Stimulated activated CD4-positive, alpha-beta T cell treated with anti-CD3 and anti-CD28 coated beads, Interleukin-4, amount 100 ng/mL, for 24 hours (primary cell): ENCODE data around the gene GOLGA6L9.
"Not testable (repeated sequence)": the region's sequence is repeated elsewhere in the genome, so short reads cannot be mapped to it uniquely, and the experiment has no call there.

Experiments
- DNase-seq: peaks from one replicate; pipeline ENCODE4 v3.0.0-alpha.2; 2020

GOLGA6L9 gene, protein sequence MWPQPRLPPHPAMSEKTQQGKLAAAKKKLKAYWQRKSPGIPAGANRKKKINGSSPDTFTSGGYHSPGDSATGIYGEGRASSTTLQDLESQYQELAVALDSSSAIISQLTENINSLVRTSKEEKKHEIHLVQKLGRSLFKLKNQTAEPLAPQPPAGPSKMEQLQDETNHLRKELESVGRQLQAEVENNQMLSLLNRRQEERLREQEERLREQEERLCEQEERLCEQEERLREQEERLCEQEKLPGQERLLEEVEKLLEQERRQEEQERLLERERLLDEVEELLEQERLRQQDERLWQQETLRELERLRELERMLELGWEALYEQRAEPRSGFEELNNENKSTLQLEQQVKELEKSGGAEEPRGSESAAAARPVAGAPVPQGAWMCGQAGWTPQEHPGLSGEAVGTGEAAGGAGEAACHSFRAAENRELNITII

DNA sequence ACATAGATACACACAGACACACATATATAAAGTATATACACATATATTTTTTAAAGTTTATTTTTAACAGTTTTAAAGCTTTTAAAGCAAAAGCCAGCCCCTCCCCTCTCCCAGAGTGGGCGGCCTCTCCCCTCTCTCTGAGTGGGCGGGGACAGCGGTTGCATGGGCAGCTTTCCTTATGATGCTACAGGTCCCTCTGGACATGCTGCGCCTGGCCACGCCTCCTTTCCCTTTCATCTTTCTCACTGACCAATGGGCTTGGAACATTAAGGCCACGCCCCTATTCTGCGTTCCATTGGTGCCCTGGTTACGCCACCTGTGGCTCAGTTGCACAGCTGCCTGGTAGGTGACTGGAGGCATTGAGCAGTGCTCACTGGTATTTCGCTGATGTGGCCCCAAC, at the start of gene GOLGA6L9:
Gene GOLGA6L9 (plus strand): TSS at position 124 of the 400 bp plus-strand sequence. CDS start 264 bp downstream, at position 388.
- DNase-seq: not testable (repeated sequence)

DNA sequence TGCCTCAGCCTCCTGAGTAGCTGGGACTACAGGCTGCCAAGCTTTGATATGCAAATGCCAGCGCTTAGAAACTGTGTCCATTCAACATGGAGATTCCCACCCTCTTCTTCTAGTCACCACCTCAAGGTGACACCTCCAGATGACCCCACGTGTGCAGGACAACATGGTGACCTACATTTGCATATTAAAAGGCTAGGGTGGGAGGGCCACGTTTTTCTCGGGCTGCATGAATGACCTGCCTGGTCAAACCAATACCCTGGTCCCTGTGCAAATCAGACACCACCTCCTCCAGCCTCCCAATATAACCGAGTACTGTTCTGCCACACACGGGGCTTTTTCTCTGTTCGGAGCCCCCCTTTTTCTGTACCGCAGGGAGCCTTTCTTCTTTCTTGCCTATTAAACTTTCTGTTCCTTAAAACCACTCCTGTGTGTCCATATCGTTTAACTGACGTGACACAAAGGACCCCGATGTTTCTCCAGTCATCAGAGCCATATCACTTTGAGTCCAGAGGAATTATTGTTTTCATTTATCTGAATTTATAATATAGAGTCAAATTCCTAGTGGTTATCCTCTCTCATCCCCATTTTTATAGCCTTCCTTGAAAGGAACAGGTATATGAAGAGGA, 48.2 kb upstream of the GOLGA6L9 start:
- not testable (repeated sequence) for DNase-seq

DNA sequence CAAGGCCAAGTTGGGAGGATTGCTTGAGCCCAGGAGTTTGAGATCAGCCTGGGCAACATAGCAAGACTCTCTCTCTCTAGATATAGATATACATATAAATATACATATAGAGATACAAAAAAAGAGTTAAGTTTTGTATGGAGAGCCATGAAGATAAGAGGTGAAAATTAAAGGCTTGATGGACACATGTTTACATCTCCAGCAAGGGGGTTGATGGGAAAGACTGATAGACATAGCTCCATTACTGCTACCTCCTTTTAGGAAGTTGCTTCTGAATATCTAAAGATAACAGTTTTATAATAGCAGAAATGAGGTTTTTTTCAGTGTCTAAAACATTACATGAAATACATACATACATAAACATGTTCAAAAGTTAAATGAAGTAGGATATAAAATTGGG, 42.4 kb upstream of the GOLGA6L9 start:
- not testable (repeated sequence) for DNase-seq

DNA sequence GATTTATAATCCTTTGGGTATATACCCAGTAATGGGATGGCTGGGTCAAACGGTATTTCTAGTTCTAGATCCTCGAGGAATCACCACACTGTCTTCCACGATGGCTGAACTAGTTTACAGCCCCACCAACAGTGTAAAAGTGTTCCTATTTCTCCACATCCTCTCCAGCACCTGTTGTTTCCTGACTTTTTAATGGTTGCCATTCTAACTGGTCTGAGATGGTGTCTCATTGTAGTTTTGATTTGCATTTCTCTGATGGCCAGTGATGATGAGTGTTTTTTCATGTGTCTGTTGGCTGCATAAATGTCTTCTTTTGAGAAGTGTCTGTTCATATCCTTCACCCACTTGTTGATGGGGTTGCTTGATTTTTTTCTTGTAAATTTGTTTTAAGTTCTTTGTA, 39.5 kb upstream of the GOLGA6L9 start:
- not testable (repeated sequence) for DNase-seq

DNA sequence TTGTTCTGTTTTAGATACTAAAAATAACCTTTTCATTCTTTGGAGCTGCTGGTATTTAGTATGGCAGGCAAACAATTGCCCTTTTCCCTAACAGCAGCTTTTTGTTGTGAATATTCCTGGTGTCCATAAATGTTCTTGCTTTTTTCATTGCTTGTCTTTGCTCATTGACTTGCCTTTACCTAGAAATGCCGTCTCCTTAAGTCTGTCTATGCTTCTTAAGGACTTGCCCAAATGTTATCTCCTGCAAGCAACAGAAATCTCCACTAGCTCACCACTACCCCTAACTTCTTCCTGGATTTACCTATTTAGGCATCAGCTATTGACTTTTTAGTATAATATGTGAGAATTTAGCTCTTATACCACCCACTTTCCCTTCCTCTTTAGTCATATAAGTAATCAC, 37.5 kb upstream of the GOLGA6L9 start:
- DNase-seq: not testable (repeated sequence)

DNA sequence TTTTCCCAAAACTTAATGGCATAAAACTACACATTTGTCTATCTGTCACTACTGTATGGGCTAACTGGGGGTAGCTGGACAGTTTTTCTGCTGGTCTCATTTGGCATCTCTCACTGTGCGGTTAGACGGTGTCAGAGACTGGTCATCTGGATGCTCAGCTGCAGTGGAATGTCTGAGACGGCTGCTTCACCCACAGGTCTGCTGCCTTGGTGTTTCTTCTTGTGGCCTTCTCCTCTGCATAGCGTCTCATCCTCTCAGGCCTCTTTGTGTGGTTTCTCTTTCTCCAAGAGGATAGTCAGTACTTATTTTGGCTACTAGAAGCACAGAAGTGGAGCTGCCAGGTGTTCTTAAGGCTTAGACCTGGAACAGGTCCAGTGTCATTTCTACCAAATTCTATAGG, 35.9 kb upstream of the GOLGA6L9 start:
- DNase-seq: no peak

DNA sequence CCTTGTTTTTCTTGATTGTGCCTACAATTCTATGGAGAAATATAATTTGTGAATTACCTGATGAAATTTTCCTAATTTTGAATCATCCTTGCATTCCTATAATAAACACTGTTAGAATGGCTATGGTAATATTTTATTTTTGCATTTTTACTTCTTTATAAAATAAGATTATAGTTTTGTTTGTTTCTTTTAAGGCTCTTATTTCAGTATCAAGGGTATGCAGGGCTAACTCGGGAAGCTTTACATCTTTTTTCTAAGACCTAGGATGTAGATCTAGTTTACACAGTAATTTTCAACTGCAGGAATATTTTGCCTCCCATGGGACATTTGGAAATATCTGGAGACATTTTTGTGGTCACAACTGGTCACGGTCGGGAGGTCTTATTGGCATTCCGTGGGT, 33.8 kb upstream of the GOLGA6L9 start:
- DNase-seq: not testable (repeated sequence)

DNA sequence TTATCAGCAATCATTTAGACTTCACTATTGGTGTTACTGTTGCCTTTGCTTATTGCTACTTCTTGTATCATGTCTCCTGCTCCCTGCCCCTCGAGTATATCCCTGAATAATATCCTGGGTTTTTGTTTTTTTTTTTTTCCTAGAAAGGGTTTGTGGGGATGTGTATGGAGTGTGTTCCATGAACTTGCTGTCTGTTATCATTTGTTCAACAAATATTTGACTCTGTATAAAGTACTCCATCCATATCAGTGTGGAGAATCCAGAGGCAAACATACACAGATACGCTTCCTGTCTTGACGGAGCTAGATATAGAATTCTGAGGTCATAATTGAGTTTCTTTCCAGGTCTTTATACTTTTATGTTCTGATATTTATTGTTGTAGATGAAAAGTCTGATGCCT, 31.8 kb upstream of the GOLGA6L9 start:
- no peak for DNase-seq

DNA sequence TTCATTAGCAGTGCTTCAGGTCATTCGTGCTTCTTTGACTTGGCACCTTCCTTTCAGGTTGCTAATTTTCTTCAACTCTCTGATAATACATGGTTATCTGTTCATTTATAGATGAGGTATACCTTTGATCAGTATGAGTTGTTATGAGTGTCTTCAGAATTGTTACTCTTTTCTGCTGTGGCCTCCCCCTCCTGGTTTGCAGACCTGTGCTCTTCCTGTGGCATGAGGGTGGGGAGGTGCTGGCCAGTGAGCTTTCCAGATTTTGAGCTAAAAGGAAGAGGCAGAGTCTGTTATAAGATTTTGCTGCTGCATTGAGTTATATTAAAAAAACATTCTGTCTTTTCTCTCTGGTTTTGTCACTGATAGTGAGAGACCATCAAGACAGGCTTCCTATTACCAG, 30.8 kb upstream of the GOLGA6L9 start:
- DNase-seq: no peak

DNA sequence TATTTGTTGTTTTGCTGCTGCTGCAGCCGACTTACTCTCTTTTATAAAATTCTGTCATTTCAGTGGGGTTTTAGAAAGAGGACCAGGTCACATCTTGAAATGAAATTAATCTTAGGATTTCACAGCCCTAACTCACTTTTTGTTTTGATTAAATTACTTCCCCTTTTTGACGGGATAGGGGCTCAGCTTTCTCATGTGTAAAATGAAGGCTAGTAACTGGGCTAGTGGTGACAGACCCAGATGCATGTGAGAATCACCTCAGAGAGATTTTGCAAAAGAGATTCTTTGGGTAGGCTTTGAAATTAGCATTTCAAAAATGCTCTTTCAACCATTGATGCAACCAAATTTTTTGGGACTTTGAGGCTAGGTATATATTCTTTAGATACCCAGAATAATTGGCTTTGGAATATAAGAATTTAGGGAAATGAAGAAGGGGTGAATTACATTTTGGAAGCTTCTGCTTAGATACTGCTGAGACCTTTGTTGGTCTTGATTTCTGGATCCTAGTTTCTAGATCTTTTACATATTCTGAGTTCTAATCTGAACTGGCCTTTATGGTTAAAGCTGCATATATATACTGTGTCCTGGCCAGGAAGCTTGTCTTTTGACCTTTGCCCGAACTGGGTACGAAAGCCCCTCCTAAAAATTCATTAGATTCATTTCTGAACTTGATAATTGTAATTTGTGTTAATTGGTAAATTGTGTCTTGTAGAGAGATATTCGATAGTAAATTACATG, 30.1 kb upstream of the GOLGA6L9 start:
- DNase-seq: not testable (repeated sequence)

DNA sequence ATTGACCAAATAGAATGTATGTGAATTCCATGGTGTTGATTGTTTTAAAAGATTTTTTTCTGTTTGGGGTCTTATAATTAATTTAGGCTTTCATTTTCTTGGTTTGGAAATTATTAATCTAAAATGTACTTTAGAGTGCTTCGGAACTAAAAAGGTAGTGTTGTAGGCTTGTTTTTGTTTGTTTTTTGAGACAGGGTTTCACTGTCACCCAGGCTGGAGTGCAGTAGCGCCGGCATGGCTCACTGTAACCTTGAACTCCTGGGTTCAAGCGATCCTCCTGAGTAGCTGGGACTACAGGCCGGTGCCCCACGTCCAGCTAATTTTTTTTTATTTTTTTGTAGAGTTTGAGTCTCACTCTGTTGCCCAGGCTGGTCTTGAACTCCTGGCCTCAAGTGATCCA, 27.7 kb upstream of the GOLGA6L9 start:
- not testable (repeated sequence) for DNase-seq

DNA sequence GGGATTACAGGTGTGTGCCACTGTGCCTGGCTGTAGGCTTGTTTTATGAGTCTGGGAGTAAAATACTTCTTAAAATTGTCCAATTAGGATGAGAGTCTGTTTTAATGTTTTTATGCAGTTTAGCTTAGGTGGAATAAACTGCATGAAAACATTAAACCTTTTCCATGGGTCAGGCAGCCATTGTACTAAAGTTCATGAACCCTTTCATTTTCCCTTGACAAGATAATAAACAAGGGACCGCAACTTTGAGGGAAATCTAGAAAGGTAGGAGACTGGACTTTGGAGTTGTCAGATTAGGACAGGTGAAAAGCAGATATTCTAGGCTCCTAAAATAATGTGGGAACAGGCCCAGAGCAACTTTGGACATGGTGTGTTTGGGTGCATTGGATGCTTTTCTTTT, 27.3 kb upstream of the GOLGA6L9 start:
- DNase-seq: not testable (repeated sequence)

DNA sequence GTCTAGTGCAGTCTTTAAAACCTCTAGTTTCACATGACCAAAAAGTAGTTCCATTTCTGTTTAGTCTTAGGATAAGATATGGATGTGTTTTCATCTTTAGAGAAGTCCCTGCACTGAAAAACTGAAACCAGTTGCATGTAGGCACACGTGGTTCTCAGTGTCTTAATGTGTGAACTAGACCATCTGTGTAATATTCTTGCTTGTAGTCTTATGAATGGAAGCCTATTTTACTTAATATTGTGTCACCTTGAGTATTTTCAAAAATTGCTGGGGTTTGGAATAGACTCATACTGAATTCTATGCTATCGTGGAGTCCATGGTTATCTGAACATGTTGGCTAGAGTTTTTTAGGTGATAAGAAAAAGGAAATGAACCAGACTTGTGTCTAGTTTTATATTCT, 23.4 kb upstream of the GOLGA6L9 start:
- DNase-seq: not testable (repeated sequence)

DNA sequence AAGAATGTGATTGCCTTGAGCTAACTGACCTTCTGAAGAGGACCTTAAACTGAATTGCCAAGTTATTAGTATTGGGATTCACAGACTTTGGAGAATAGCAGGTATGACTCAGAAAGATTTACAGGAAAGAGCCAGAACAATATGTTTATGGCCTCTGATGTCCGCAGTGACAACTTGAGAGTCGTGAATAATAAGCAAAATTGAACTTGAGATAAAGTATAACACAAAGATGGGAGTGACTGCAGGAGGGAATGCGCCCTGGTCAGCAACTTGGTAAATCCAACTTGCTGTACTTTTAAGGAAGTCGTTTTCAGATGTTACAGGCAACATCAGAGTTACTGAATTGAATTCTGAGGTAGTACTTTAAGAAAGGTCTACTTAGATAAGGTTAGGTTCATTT, 19.3 kb upstream of the GOLGA6L9 start:
- not testable (repeated sequence) for DNase-seq

DNA sequence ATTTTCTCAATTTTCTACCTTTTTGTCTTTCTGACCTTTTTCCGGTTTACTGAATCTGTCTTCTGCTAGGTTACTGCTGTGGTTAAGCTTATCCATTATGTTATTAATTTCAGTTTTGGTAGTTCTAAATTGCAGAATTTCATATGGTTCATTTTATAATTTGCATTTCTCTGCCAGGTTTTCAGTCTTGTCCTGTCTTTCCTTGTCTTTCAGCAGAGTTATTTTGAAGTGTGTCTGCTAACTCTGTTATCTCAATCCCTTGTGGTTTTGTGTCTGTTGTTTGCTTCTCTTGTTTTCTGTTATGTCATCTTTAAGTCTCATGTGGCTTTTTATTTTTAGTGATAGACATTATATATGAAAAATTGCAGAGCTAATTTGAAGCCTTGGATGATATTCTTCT, 18.0 kb upstream of the GOLGA6L9 start:
- DNase-seq: not testable (repeated sequence)

DNA sequence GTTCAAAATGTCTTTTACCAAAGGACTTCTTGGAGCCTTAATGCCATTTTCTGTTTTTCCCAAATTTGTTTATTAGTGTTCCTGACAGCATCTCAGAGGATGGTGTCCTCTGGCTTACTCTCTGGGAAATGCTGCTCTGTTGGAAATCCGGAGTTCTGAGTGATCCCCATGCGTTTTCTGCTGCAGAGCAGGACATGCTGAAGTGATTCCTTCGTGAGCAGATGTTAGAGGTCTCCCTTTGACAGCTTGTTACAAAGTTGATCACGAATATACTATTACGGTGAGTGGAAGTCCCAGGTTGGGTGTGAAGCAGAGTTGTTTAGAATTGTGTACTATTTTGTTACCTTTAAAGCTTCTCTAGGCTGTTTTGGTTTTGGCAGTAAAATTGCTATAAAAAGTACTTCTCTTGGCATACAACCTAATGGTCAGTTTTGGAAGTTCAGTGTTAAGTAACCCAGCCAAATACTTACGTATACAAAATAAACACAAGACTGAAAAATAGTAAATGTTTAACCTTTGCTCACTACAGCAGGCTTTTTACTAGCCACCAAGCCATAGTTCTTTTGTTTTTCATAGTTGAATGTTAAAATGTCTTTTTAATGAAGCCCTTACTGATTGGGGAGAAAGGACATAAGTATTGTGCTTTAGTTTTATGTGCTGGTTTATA, 15.0 kb upstream of the GOLGA6L9 start:
- DNase-seq: not testable (repeated sequence)

DNA sequence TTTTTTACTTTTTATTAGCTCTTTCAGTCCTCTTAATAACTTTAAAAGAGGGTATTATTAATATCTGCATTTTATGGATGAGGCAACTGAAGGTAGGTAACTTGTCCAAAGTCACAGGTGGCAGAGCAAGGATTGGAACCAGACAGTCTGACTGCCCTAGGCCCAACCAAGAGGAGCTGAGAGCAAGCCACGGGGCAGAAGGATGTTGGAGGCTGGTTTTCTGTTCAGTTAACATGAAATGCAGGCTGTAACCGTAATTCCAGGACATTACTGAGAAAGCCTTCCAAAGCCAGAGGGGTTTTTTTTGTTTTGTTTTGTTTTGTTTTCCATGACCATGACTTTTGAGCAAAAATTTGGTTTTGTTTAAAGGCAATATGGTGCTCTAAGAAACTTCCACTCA, 9.1 kb upstream of the GOLGA6L9 start:
- DNase-seq: not testable (repeated sequence)

DNA sequence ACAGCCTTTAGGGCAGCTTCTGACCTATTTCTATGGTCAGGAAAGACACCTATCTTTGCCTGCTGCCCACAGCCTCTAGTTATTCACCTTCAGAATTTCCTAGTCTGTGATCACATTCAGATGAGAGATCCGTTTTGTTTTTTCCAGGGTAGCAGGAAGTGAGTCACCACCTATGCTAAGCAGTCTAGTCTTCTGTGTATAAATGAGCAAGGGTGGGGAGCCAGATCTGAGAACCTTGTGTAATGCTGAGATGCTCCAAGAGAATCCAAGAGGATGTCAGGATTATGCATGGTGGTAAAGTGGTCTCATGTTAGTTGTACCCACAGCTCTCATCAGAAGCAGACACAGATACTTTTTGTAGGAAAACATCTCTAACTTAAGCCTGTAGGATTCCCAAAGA, 8.7 kb upstream of the GOLGA6L9 start:
- DNase-seq: peak; percentile 29

DNA sequence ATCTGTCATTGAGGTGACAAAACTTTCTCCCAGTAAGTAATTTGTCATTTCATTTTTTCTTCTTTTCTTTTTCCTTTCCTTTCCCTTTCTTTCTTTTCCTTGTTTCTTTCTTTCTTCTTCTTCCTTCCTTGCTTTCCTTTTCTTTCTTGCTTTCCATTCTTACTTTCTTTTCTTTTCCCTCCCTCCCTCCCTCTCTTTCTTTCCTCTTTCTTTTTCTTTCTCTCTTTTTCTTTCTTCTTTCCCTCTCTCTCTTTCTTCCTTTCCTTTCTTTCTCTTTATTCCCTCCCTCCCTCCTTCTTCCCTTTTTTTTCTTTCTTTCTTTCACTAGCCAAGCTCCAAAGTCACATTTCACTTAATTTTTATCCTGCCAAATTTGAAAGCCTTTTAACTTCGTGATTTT, 2.5 kb upstream of the GOLGA6L9 start:
- DNase-seq: not testable (repeated sequence)

DNA sequence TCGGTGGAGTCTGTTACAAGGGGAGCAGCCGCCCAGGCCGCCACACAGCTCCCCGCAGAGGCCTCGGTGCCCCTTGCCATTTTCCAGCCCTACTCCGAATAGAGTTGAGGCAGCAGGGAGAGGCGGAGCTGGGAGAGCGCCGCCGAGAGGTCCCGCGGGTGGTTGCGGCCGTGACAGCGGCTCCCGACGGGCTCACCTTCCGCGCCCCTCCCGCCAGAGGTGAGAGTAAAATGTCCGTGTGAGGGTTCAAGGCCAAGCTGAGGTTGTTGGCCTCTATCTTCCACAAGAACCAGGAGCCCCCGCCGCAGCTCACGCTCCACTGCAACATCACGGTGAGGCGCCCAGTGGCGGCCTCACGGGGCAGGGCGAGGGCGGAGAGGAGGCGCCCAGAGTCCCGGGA, 15.8 kb downstream of the GOLGA6L9 start:
- DNase-seq: peak; percentile 12

DNA sequence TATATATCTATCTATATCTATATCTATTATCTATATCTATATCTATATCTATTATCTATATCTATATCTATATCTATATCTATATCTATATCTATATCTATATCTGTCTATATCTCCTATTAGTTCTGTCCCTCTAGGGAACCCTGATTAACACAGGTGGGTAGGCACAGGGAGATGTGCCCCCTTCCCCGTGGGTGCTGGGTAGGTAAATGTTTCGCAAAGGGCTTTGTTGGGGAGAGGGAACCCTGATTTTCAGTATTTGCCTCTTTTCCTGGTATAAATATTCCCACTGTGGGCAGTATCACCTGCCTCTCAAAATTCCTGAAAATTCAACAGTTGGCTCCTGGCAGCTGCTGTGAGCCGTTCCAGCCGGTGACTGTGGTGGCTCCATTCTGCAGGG, 27.7 kb downstream of the GOLGA6L9 start:
- not testable (repeated sequence) for DNase-seq

DNA sequence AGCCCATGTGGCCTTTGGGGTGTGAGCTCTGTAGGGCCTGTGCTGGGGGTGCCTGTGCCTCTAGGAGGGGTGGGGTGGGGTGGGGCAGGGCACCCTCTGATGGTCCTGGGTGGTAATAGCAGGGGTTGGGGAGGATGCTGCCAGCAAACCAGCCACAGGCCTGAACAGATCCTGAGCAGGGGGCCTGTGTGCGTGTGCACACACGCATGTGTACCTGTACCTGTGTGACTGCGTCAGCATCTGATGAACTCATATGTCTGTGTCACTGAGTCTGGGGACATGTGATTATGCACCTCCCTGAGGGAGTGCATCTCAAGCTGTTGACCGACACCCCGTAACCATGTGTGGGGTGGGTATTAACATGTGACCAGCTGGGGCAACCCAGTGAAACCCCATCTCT, 36.0 kb downstream of the GOLGA6L9 start:
- DNase-seq: not testable (repeated sequence)

DNA sequence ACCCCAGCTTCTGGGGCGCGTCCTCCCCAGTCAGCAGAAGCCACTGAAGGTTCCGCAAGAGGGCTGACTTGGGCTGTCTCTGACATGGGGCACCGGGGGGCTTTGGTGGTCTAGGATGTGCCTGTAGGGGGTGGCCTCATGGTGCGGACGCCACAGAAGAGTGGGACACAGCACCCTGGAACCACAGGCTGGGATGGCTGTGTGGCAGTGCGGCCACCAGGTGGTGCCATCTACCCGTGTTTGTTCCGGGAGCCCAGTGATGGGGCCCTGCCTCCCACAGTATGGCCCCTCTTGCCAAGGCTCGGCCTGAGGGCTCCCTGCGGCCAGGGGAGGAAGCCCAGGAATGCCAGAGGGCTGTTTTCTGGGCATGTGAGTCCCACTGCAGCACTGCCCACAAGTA, 38.6 kb downstream of the GOLGA6L9 start:
- not testable (repeated sequence) for DNase-seq
